Esophagus (tissue), 2 donors: ENCODE data around the gene TTI1. TPM values are rescaled to one million over a fixed set of nuclear protein-coding genes. Genes with fewer than 3 reads are reported as not detected.

Experiments used
- H3K27ac ChIP-seq, 2 donors: one replicate each; pipeline ENCODE4 v1.5.1; 2013; ENCODE audit warnings: low read depth in 2 of 2, mild to moderate bottlenecking in 2 of 2, inconsistent platforms in 1 of 2, low read length in 1 of 2, moderate library complexity in 1 of 2
- H3K27me3 ChIP-seq, 2 donors: one replicate each; pipeline ENCODE4 v1.6.1; 2013; ENCODE audit warnings: low read length in 2 of 2, control low read depth in 1 of 2, mild to moderate bottlenecking in 1 of 2; ENCODE audit not compliant: insufficient read depth in 2 of 2, control insufficient read depth in 1 of 2
- H3K36me3 ChIP-seq, 2 donors: one replicate each; pipeline ENCODE4 v1.6.1; 2013; ENCODE audit warnings: low read length in 1 of 2; ENCODE audit not compliant: control insufficient read depth in 2 of 2, insufficient read depth in 2 of 2
- H3K4me1 ChIP-seq, 2 donors: one replicate each; pipeline ENCODE4 v1.6.1; 2013; ENCODE audit warnings: low read length in 1 of 2; ENCODE audit not compliant: control insufficient read depth in 2 of 2, insufficient read depth in 2 of 2
- H3K4me3 ChIP-seq, 2 donors: one replicate each; pipeline ENCODE4 v1.5.1; 2013; ENCODE audit warnings: low read length in 2 of 2, mild to moderate bottlenecking in 2 of 2, low read depth in 1 of 2, moderate library complexity in 1 of 2
- H3K9me3 ChIP-seq, 2 donors: one replicate each; pipeline ENCODE4 v1.6.1; 2013; ENCODE audit warnings: mild to moderate bottlenecking in 2 of 2, low read depth in 1 of 2, low read length in 1 of 2, moderate library complexity in 1 of 2; ENCODE audit not compliant: control insufficient read depth in 2 of 2, insufficient read depth in 1 of 2
- WGBS, 2 donors: extraction: QIAGEN DNeasy Blood & Tissue Kit; methylation state at CpG; one replicate each; pipeline ENCODE4 v1.1.7; 2013; 5-methylcytosine and 5-hydroxymethylcytosine counted together
- polyA plus RNA-seq, 2 donors: library from polyadenylated mRNA; stranded (reverse); fragments of 200-250 nt; gene quantifications; one replicate each; pipeline ENCODE4 v1.2.3, GENCODE V29; 2013
- donor health status: healthy with polysubstance abuse.
- donor health status: Bipolar disorder and iron deficiency.

TTI1 gene
- 1 to 10 TPM; 4.6 to 6.1 TPM for polyA plus RNA-seq

DNA sequence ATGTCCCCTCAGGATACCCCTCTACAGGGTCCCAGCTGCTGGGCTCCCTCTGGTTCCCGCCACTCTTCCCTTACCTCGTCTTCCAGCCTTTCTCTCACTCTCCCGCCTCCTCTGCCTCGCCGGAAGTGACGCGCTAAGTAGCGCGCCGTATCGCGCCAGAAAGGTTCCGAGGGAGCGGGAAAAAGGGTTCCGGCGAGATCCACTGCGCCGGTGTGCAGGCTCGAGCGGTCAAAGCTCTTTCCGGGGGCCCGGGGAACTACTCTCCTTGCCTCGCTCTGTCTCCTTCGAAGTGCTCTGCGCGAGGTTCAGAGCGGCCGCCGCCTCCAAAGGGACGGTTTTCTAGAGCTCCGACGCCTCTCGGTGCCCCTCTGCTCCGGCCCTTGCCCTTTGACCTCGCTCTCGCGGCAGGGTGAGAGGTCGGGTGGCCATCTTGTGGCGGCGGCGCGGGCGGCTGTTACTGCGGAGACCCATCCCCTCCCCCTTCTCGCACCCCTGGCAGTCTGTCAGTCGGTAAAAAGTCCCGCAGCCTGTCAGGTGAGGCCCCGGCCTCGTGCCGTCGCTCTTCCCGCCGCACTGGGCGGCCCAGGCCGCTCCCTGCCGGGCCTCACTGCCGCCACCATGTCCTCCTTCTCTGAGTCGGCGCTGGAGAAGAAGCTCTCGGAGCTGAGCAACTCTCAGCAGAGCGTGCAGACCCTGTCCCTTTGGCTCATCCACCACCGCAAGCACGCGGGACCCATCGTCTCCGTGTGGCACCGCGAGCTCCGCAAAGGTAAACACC lies at the start of gene TTI1, which contains the start of gene RPRD1B:
Gene TTI1 (minus strand): TSS at position 127 of the 778 bp plus-strand sequence. CDS start 19,640 bp downstream, outside the sequence.
Gene RPRD1B (plus strand): TSS at position 417 of the 778 bp plus-strand sequence. CDS start 202 bp downstream, at position 619.
- 0 to 1% methylated on average over 64 to 69 of the region's 69 CpGs for WGBS, 2 donors
- Histone ChIP-seq H3K27me3 (no peaks in the 10 kb centered on the region), H3K9me3 (no peaks in the 10 kb centered on the region), H3K4me3 (peak within 1 kb of the TSS; percentile 74 to 86), H3K27ac (peak within 1 kb of the TSS; percentile 82 to 97), H3K36me3 (peaks cover 0 to 2% of the 10 kb centered on the region in 2 donors), H3K4me1 (peaks cover 0 to 13% of the 10 kb centered on the region in 2 donors)

GRCh38 chr20:38082894-38083293 lies 49.6 kb upstream of the TTI1 start:
- Histone ChIP-seq H3K4me1 (peaks cover 0 to 4% of the 10 kb centered on the region in 2 donors), H3K36me3 (peaks cover 4 to 8% of the 10 kb centered on the region in 2 donors), H3K27ac (no peak overlapping the region)

DNA sequence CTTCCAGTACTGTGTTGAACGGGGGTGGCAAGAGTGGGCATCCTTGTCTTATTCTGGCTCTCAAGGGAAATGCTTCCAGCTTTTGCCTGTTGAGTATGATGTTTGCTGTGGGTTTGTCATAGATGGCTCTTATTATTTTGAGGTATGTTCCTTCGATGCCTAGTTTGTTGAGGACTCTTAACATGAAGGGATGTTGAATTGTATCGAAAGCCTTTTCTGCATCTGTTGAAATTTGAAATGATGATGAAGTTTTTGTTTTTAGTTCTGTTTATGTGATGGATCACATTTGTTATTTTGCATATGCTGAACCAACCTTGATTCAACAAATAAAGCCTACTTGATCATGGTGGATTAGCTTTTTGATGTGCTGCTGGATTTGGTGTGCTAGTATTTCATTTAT lies 48.3 kb upstream of the TTI1 start:
- H3K27me3 ChIP-seq = no peaks in the 10 kb centered on the region
- H3K4me3 ChIP-seq = no peak overlapping the region
- WGBS, 2 donors = 62 to 67% methylated on average over 3 of the region's 3 CpGs
- peaks cover 0 to 4% of the 10 kb centered on the region in 2 donors for H3K4me1 ChIP-seq
- no peaks in the 10 kb centered on the region for H3K9me3 ChIP-seq
- H3K27ac ChIP-seq = no peak overlapping the region
- H3K36me3 ChIP-seq = peaks cover 3 to 9% of the 10 kb centered on the region in 2 donors

More at GRCh38 chr20:38082894-38083293, 49.6 kb upstream of the TTI1 start:
- H3K4me3 ChIP-seq = no peak overlapping the region
- no peaks in the 10 kb centered on the region for H3K27me3 ChIP-seq
- H3K9me3 ChIP-seq = no peaks in the 10 kb centered on the region

GRCh38 chr20:38079353-38079752 lies 46.1 kb upstream of the TTI1 start:
- Histone ChIP-seq H3K27ac (no peak overlapping the region), H3K4me1 (no peaks in the 10 kb centered on the region), H3K36me3 (peaks cover 3 to 7% of the 10 kb centered on the region in 2 donors), H3K27me3 (no peaks in the 10 kb centered on the region), H3K9me3 (no peaks in the 10 kb centered on the region), H3K4me3 (no peak overlapping the region)
- WGBS, 2 donors = 95 to 98% methylated on average over 3 of the region's 3 CpGs

DNA sequence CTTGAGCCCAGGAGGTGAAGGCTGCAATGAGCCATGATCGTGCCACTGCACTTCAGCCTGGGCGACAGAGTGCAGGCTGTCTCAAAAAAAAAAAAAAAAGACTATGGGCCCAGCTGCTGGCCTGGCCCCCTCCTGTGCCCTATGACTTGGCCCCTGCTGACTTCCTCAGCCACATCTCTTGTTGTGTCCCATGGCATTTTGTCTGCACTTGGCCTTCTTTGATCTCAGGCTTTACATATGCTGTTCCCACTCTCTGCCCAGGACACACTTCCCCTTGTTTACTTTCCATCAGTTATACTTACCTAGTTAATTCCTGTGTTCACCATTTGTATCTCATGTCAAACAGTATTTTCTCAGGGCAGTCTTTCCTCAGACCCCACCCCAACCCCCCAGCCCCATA lies 44.8 kb upstream of the TTI1 start:
- Histone ChIP-seq H3K27ac (no peak overlapping the region), H3K4me3 (no peak overlapping the region), H3K9me3 (no peaks in the 10 kb centered on the region), H3K36me3 (peaks cover 3 to 7% of the 10 kb centered on the region in 2 donors), H3K4me1 (no peaks in the 10 kb centered on the region), H3K27me3 (no peaks in the 10 kb centered on the region)
- WGBS, 2 donors = 95 to 100% methylated on average over 2 of the region's 2 CpGs

DNA sequence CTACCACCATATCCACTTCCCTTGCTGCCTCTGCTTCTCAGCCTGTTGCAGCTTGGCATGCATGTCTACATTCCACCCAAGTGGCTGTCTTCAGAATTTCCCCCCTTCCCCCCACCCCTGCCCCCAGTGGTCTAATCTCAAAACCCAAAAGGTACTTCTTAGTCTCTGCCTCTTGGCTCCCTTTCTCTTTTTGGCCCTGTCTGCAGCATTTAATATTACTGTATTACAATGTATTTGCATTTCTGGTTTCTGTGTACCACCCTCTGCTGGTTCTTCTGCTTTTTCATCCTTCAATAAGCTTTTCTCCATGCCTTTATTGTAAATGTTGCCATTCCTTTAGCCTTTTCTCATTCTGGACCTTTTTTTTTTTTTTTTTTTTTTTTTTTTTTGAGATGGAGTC lies 43.3 kb upstream of the TTI1 start:
- no peak overlapping the region for H3K27ac ChIP-seq
- no peaks in the 10 kb centered on the region for H3K27me3 ChIP-seq
- H3K4me1 ChIP-seq = no peaks in the 10 kb centered on the region
- H3K4me3 ChIP-seq = no peak overlapping the region
- no peaks in the 10 kb centered on the region for H3K9me3 ChIP-seq
- H3K36me3 ChIP-seq = peaks cover 4 to 7% of the 10 kb centered on the region in 2 donors

DNA sequence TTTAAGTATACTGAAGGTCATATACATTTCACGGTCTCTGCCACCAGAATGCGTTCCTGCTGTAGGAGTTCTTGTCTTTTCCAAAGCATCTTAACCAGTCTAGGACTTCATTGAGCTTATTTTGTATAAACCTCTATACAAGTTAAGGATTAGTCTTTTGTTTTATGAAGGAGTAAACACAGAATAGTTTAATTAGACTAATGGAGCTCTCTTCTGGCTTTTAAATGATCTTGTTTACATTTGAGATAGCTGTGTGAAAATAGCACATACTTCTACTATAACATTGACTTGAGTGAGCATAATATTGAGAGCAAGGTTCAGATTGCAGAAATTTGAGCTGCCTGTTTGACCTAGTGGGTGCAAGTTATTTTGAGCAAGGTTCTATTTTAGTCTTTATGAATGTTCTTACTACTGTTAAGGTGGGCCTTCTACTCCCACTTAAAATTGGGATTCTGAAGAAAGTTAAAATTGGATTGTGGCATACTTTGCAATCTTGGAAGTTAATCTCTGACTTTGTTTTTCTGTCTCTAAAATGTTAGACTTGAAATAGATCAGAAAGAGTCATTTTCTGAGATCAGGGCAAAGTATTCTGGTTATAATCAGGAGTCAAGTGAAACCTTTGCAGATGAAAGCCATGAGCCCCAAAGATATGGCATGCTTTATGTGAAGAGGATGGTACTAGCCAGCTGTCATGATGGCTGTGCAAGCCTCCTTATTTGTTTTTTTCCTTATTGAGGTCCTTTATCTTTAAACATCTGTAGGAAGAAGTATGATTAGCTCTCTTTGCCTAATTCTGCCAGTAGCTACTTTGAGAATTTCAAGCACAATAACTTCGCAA lies 42.1 kb upstream of the TTI1 start:
- H3K4me3 ChIP-seq = no peak overlapping the region
- no peak overlapping the region for H3K27ac ChIP-seq
- no peaks in the 10 kb centered on the region for H3K4me1 ChIP-seq
- H3K9me3 ChIP-seq = no peaks in the 10 kb centered on the region
- peaks cover 8 to 10% of the 10 kb centered on the region in 2 donors for H3K36me3 ChIP-seq
- H3K27me3 ChIP-seq = no peaks in the 10 kb centered on the region
- 86 to 90% methylated on average over 3 of the region's 3 CpGs for WGBS, 2 donors

DNA sequence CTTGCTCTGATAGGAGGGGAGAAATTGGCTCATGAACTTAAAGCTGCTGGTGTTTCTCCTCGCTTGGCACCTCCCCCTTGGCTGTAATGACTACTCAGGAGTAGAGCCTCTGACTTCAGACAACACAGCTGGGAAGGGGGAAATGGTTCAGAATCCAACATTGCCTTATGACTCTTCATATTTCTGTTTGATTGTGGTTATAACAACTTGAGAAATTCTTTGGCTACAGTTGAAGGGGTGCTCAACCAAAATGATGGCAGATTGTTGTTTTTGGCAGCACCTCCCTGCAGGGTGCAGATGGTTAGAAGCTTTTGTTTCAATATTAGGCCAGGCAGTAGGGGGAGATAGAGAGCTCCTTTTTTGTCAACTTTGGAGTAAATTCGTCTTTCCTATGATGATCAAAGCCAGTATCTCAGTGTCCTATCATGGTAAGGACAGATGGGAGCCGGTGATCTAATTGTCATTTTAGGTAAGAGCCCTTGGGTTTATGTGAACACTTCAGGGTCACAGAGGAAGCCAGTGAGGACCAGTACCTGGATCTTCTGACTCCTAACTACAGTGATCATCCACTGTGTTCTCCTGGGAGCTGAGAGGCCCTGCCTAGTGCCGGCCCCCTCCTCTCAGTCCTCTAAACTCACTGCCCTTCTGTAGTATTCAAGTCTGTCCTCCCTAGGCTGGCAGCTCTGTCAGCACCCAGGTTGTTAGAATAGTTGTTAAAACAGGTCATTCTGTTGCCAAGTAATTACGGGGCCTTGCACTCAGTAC lies 40.2 kb upstream of the TTI1 start:
- H3K36me3 ChIP-seq = peaks cover 12 to 18% of the 10 kb centered on the region in 2 donors
- H3K4me3 ChIP-seq = no peak overlapping the region
- H3K27me3 ChIP-seq = no peaks in the 10 kb centered on the region
- 49 to 53% methylated on average over 5 of the region's 5 CpGs for WGBS, 2 donors
- no peaks in the 10 kb centered on the region for H3K4me1 ChIP-seq
- no peaks in the 10 kb centered on the region for H3K9me3 ChIP-seq
- peak overlapping the region; percentile 12 to 43 for H3K27ac ChIP-seq

- no peaks in the 10 kb centered on the region for H3K27me3 ChIP-seq
- peaks cover 9 to 18% of the 10 kb centered on the region in 2 donors for H3K36me3 ChIP-seq
- no peaks in the 10 kb centered on the region for H3K4me1 ChIP-seq
- no peak overlapping the region for H3K4me3 ChIP-seq
- H3K27ac ChIP-seq = peak overlapping the region in 1 of 2 donors; percentile 12
- no peaks in the 10 kb centered on the region for H3K9me3 ChIP-seq
- 73 to 76% methylated on average over 1 of the region's 1 CpG for WGBS, 2 donors
These were observed 39.6 kb upstream of the TTI1 start for GRCh38 chr20:38072898-38073297.
